Gastrocnemius medialis (tissue), 4 donors: ENCODE data around the gene MYO9A.

Source experiments
- CTCF ChIP-seq, 5 experiments: fragments of 450-650 bp in 3 of 5; fragments of 200-600 bp in 2 of 5; sonication (generic) in 2 of 5; IDR thresholded peaks in 4 of 5; conservative IDR thresholded peaks in 1 of 5; 1 replicate in 4 of 5; 2 replicates in 1 of 5; pipeline ENCODE4 v1.5.1; 2016 to 2019; ENCODE audit warnings: antibody characterized with exemption in 5 of 5, mild to moderate bottlenecking in 3 of 5, moderate library complexity in 3 of 5
- POLR2A ChIP-seq, 2 donors: fragments of 450-650 bp; IDR thresholded peaks; one replicate each; pipeline ENCODE4 v1.6.1; 2017; ENCODE audit warnings: antibody characterized with exemption in 2 of 2, mild to moderate bottlenecking in 2 of 2, moderate library complexity in 2 of 2

DNA sequence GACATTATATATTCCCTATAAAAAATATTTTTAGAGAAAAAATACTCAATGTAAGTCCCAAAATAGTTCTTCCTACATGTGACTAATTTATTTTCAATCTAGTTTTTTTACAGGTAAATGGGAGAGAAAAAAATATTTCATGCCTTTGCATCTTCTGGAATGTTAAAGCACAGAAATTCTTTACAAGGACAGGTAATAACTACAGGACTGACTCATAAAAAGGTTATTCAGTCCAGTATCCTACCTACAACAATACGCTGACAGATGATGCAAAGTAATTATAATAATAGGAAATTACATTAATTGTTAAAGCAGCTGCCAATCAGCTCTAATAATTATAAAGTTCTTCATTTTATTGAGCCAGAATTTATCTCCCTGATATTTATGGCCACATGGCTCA, 147.5 kb downstream of the MYO9A start:
- TF ChIP-seq CTCF (IDR thresholded peaks at IDR 0.05 in 4 of 5, conservative IDR thresholded peaks at IDR 0.05 in 1 of 5) (no peak), POLR2A (IDR thresholded peaks at IDR 0.05) (no peak)
